H9 (cell line): ENCODE data around the gene RIMS1. TPM values are rescaled to one million over a fixed set of nuclear protein-coding genes. Genes with fewer than 3 reads are reported as not detected.
"Not testable (repeated sequence)": the region's sequence is repeated elsewhere in the genome, so short reads cannot be mapped to it uniquely, and the experiment has no call there.

Experiments used
- DNase-seq: peaks from one replicate; pipeline ENCODE4 v3.0.0-alpha.2; 2017
- H2AFZ ChIP-seq: one replicate; pipeline ENCODE4 v1.6.1; 2013; ENCODE audit warnings: mild to moderate bottlenecking, low read length, control low read depth, moderate library complexity
- H2AK5ac ChIP-seq: 2 replicates; pipeline ENCODE4 v1.6.1; 2013; ENCODE audit warnings: low read length, control low read depth, mixed read lengths; ENCODE audit not compliant: insufficient read length
- H2BK120ac ChIP-seq: one replicate; pipeline ENCODE4 v1.6.1; 2013; ENCODE audit warnings: low read depth, mild to moderate bottlenecking, low read length, control low read depth, inconsistent platforms; ENCODE audit not compliant: poor library complexity, severe bottlenecking
- H2BK12ac ChIP-seq: 2 replicates; pipeline ENCODE4 v1.6.1; 2013; ENCODE audit warnings: low read length, control low read depth, mixed read lengths, low read depth; ENCODE audit not compliant: insufficient read length
- H2BK15ac ChIP-seq: 2 replicates; pipeline ENCODE4 v1.6.1; 2013; ENCODE audit warnings: low read depth, low read length, control low read depth
- H2BK20ac ChIP-seq: one replicate; pipeline ENCODE4 v1.6.1; 2013; ENCODE audit warnings: low read depth, mild to moderate bottlenecking, low read length, control low read depth, inconsistent platforms; ENCODE audit not compliant: poor library complexity, severe bottlenecking
- H2BK5ac ChIP-seq: 2 replicates; pipeline ENCODE4 v1.6.1; 2013; ENCODE audit warnings: low read length, control low read depth, mixed read lengths; ENCODE audit not compliant: insufficient read length
- H3K14ac ChIP-seq: 2 replicates; pipeline ENCODE4 v1.6.1; 2013; ENCODE audit warnings: low read length, control low read depth; ENCODE audit not compliant: insufficient read depth
- H3K18ac ChIP-seq: 2 replicates; pipeline ENCODE4 v1.6.1; 2013; ENCODE audit warnings: low read depth, mild to moderate bottlenecking, mixed read lengths, low read length, control low read depth; ENCODE audit not compliant: insufficient read length
- H3K23ac ChIP-seq: 2 replicates; pipeline ENCODE4 v1.6.1; 2013; ENCODE audit warnings: low read length, control low read depth, mixed read lengths, low read depth; ENCODE audit not compliant: insufficient read length
- H3K23me2 ChIP-seq: 2 replicates; pipeline ENCODE4 v1.6.1; 2013; ENCODE audit warnings: low read depth, mild to moderate bottlenecking, mixed read lengths, low read length, control low read depth; ENCODE audit not compliant: insufficient read length, poor library complexity, severe bottlenecking
- H3K27ac ChIP-seq: 2 replicates; pipeline ENCODE4 v1.5.1; 2013; ENCODE audit warnings: low read length, control low read depth, mixed read lengths, low read depth; ENCODE audit not compliant: insufficient read length
- H3K27me3 ChIP-seq: 2 replicates; pipeline ENCODE4 v1.6.1; 2013; ENCODE audit warnings: low read length, control low read depth, inconsistent platforms; ENCODE audit not compliant: insufficient read depth
- H3K4ac ChIP-seq: 2 replicates; pipeline ENCODE4 v1.6.1; 2013; ENCODE audit warnings: low read depth, mild to moderate bottlenecking, control low read depth, inconsistent platforms, low read length, moderate library complexity
- H3K4me1 ChIP-seq: 2 replicates; pipeline ENCODE4 v1.6.1; 2013; ENCODE audit warnings: low read length, control low read depth, inconsistent platforms; ENCODE audit not compliant: insufficient read depth
- H3K4me2 ChIP-seq: 2 replicates; pipeline ENCODE4 v1.6.1; 2013; ENCODE audit warnings: low read length, control low read depth, mixed read lengths; ENCODE audit not compliant: insufficient read length, insufficient read depth
- H3K56ac ChIP-seq: 2 replicates; pipeline ENCODE4 v1.6.1; 2013; ENCODE audit warnings: low read depth, mild to moderate bottlenecking, mixed read lengths, low read length, control low read depth; ENCODE audit not compliant: insufficient read length
- H3K79me1 ChIP-seq: 2 replicates; pipeline ENCODE4 v1.6.1; 2013; ENCODE audit warnings: low read depth, mild to moderate bottlenecking, moderate library complexity, low read length, control low read depth, inconsistent platforms; ENCODE audit not compliant: insufficient read depth, poor library complexity, severe bottlenecking
- H3K79me2 ChIP-seq: 2 replicates; pipeline ENCODE4 v1.6.1; 2013; ENCODE audit warnings: low read length, control low read depth, inconsistent platforms; ENCODE audit not compliant: insufficient read depth
- H3K9ac ChIP-seq: 2 replicates; pipeline ENCODE4 v1.6.1; 2013; ENCODE audit warnings: low read length, control low read depth, mixed read lengths; ENCODE audit not compliant: insufficient read length; ENCODE audit errors: extremely low read depth
- H3K9me3 ChIP-seq: one replicate; pipeline ENCODE4 v1.6.1; 2013; ENCODE audit warnings: low read depth, low read length, inconsistent platforms; ENCODE audit not compliant: control insufficient read depth
- H3T11ph ChIP-seq: one replicate; pipeline ENCODE4 v1.6.1; 2013; ENCODE audit warnings: mild to moderate bottlenecking, low read length, control low read depth, inconsistent platforms
- H4K20me1 ChIP-seq: one replicate; pipeline ENCODE4 v1.6.1; 2013; ENCODE audit not compliant: control insufficient read depth, insufficient read length, insufficient read depth
- H4K5ac ChIP-seq: 2 replicates; pipeline ENCODE4 v1.6.1; 2013; ENCODE audit warnings: low read depth, mild to moderate bottlenecking, mixed read lengths, low read length, control low read depth; ENCODE audit not compliant: insufficient read length
- H4K8ac ChIP-seq: replicated peaks from 2 replicates; pipeline ENCODE4 v1.6.1; 2013; ENCODE audit warnings: low read length, control low read depth, mixed read lengths, low read depth; ENCODE audit not compliant: insufficient read length
- H4K91ac ChIP-seq: 2 replicates; pipeline ENCODE4 v1.6.1; 2013; ENCODE audit warnings: low read depth, mild to moderate bottlenecking, moderate library complexity, mixed read lengths, low read length, control low read depth; ENCODE audit not compliant: insufficient read length
- H3K27ac Mint-ChIP-seq, 3 experiments: 2 replicates in 2 of 3; 3 replicates in 1 of 3; pipeline ENCODE4 v1.8.0; 2020 to 2021; ENCODE audit warnings: mixed read lengths in 3 of 3, mild to moderate bottlenecking in 1 of 3, moderate library complexity in 1 of 3
- H3K27me3 Mint-ChIP-seq: 2 replicates; pipeline ENCODE4 v1.8.0; 2021; ENCODE audit warnings: low read depth, mild to moderate bottlenecking, moderate library complexity, mixed read lengths
- H3K36me3 Mint-ChIP-seq, 3 experiments: 2 replicates in 2 of 3; 3 replicates in 1 of 3; pipeline ENCODE4 v1.8.0; 2020 to 2021; ENCODE audit warnings: low read depth in 3 of 3, mixed read lengths in 3 of 3; ENCODE audit not compliant: insufficient read depth in 1 of 3
- H3K4me1 Mint-ChIP-seq, 2 experiments: 2 replicates each; pipeline ENCODE4 v1.8.0; 2020; ENCODE audit warnings: mixed read lengths in 2 of 2
- H3K4me3 Mint-ChIP-seq, 2 experiments: 2 replicates in 1 of 2; 3 replicates in 1 of 2; pipeline ENCODE4 v1.8.0; 2020 to 2021; ENCODE audit warnings: mild to moderate bottlenecking in 2 of 2, mixed read lengths in 2 of 2, moderate library complexity in 1 of 2
- H3K9me3 Mint-ChIP-seq, 2 experiments: 2 replicates in 1 of 2; 3 replicates in 1 of 2; pipeline ENCODE4 v1.8.0; 2020; ENCODE audit warnings: mild to moderate bottlenecking in 2 of 2, mixed read lengths in 2 of 2, moderate library complexity in 1 of 2
- CTCF ChIP-seq: fragments of 200-600 bp; sonication (generic); conservative IDR thresholded peaks from 3 replicates; pipeline ENCODE4 v1.8.0; 2021; ENCODE audit warnings: antibody characterized with exemption, mild to moderate bottlenecking
- WGBS: extraction: QIAGEN DNeasy Blood & Tissue Kit; methylation state at CpG from one replicate; pipeline ENCODE4 v1.1.7; 2013; ENCODE audit warnings: missing lambda C conversion rate, low lambda C conversion rate, mixed read lengths; ENCODE audit not compliant: insufficient read length; ENCODE audit errors: extremely low coverage; 5-methylcytosine and 5-hydroxymethylcytosine counted together
- total RNA-seq: library from RNA; stranded (reverse); gene quantifications from 2 replicates; pipeline ENCODE4 v1.2.1, GENCODE V29; 2021

RIMS1 gene
- total RNA-seq, 1 experiment from 2014 or later: 0.83 TPM

GRCh38 chr6:72328775-72329174, 442.4 kb downstream of the RIMS1 start:
- H3K4me1 Mint-ChIP-seq: peaks cover 3 to 4% of the 10 kb centered on the region in 2 experiments; a peak in 2 of 4 replicates
- no peaks in the 10 kb centered on the region for H3K9me3 Mint-ChIP-seq
- H3K27ac Mint-ChIP-seq: no peak overlapping the region
- no peaks in the 10 kb centered on the region for H4K20me1 ChIP-seq
- H3K27ac ChIP-seq: no peak overlapping the region
- no peak overlapping the region for H4K5ac ChIP-seq
- no peak overlapping the region for H3K23ac ChIP-seq
- no peak overlapping the region for H2AK5ac ChIP-seq
- no peaks in the 10 kb centered on the region for H3K23me2 ChIP-seq
- no peaks in the 10 kb centered on the region for H3K27me3 ChIP-seq
- no peak overlapping the region for H2BK120ac ChIP-seq
- no peaks in the 10 kb centered on the region for H3K4me1 ChIP-seq
- H3K9ac ChIP-seq: no peak overlapping the region
- no peak overlapping the region for H2BK15ac ChIP-seq
- H4K8ac ChIP-seq: no peak overlapping the region
- no CpG with 5 or more reads among the region's 1 CpG for WGBS
- H3K18ac ChIP-seq: no peak overlapping the region
- no peak overlapping the region for H2AFZ ChIP-seq
- no peak overlapping the region for H2BK20ac ChIP-seq
- no peak overlapping the region for H3K14ac ChIP-seq
- no peaks in the 10 kb centered on the region for H3K27me3 Mint-ChIP-seq
- no peak overlapping the region for H3K4me2 ChIP-seq
- no peaks in the 10 kb centered on the region for H3K36me3 Mint-ChIP-seq
- no peak overlapping the region for H3K4ac ChIP-seq
- no peak overlapping the region for H3K56ac ChIP-seq
- H3K79me2 ChIP-seq: no peaks in the 10 kb centered on the region
- no peaks in the 10 kb centered on the region for H3K79me1 ChIP-seq
- H4K91ac ChIP-seq: no peak overlapping the region
- H2BK5ac ChIP-seq: no peak overlapping the region
- no peak overlapping the region for H3T11ph ChIP-seq
- H3K4me3 Mint-ChIP-seq: no peak overlapping the region
- no peak for TF ChIP-seq CTCF
- no peak overlapping the region for H2BK12ac ChIP-seq
- DNase-seq: no peak
- no peaks in the 10 kb centered on the region for H3K9me3 ChIP-seq

GRCh38 chr6:72335203-72335602, 448.9 kb downstream of the RIMS1 start:
- not testable (repeated sequence) for H2BK5ac ChIP-seq, H3K23me2 ChIP-seq, H3K27ac ChIP-seq, H3K27me3 Mint-ChIP-seq, H3K79me2 ChIP-seq, H3K4me2 ChIP-seq, H2BK120ac ChIP-seq, H3K14ac ChIP-seq, H2AFZ ChIP-seq, H3K4me1 Mint-ChIP-seq, H2BK15ac ChIP-seq, H3K79me1 ChIP-seq, H3K27me3 ChIP-seq, H3K23ac ChIP-seq, H3K4ac ChIP-seq, H3K4me3 Mint-ChIP-seq, H3K36me3 Mint-ChIP-seq, H3K18ac ChIP-seq, H3T11ph ChIP-seq, H2AK5ac ChIP-seq, H3K9me3 ChIP-seq, H3K4me1 ChIP-seq, H4K5ac ChIP-seq, H2BK12ac ChIP-seq, H3K9ac ChIP-seq, H4K91ac ChIP-seq, H4K20me1 ChIP-seq, H3K56ac ChIP-seq, DNase-seq, H2BK20ac ChIP-seq, H3K9me3 Mint-ChIP-seq, H3K27ac Mint-ChIP-seq, H4K8ac ChIP-seq
- no CpG with 5 or more reads among the region's 2 CpGs for WGBS
